IMR-90 (cell line): ENCODE measurements around the gene FOXN3. TPM values are rescaled to one million over a fixed set of nuclear protein-coding genes. Genes with fewer than 3 reads are reported as not detected.

ENCODE experiments used
- ATAC-seq: fragments of 200-7000 bp; cut with Tn5 transposase; 2 replicates; pipeline ENCODE4 v1.9.1; 2020; ENCODE audit warnings: low read depth, mild to moderate bottlenecking, moderate library complexity
- BruUV-seq: library from RNA; stranded (reverse); fragments of 400-500 nt; replicated peaks from 2 replicates; lab custom pipeline; 2021; lab: Mats Ljungman, UMichigan
- CTCF ChIA-PET: fragments of 300-600 bp; formaldehyde crosslinking; extraction: SDS; loops from one replicate; lab custom pipeline; 2021; ENCODE audit warnings: antibody characterized with exemption; lab: Yijun Ruan, JAX
- POLR2A ChIA-PET: fragments of 300-600 bp; sonication (Branson Sonifier 250); formaldehyde crosslinking; loops from one replicate; lab custom pipeline; 2022; ENCODE audit warnings: antibody characterized with exemption; ENCODE audit not compliant: unreplicated experiment; lab: Charles Lee
- DNase-seq: peaks from one replicate; pipeline ENCODE4 v3.0.0; 2013
- H2AFZ ChIP-seq: replicated peaks from 2 replicates; pipeline ENCODE3; 2013; ENCODE audit warnings: low read length, mild to moderate bottlenecking; ENCODE audit not compliant: poor library complexity
- H2AK5ac ChIP-seq: 2 replicates; pipeline ENCODE4 v1.6.1; 2013; ENCODE audit warnings: low read depth, low read length, inconsistent platforms
- H2AK9ac ChIP-seq: replicated peaks from 2 replicates; pipeline ENCODE3; 2013; ENCODE audit warnings: mild to moderate bottlenecking, low read depth, low read length, moderate library complexity; ENCODE audit not compliant: poor library complexity
- H2BK120ac ChIP-seq: 2 replicates; pipeline ENCODE4 v1.6.1; 2013; ENCODE audit warnings: low read depth, low read length, inconsistent platforms
- H2BK15ac ChIP-seq: 3 replicates; pipeline ENCODE4 v1.6.1; 2013; ENCODE audit warnings: low read depth, low read length, inconsistent platforms
- H2BK20ac ChIP-seq: 2 replicates; pipeline ENCODE4 v1.6.1; 2013; ENCODE audit warnings: low read depth, mild to moderate bottlenecking, inconsistent platforms, low read length, moderate library complexity
- H2BK5ac ChIP-seq: 2 replicates; pipeline ENCODE4 v1.6.1; 2013; ENCODE audit warnings: mild to moderate bottlenecking, low read depth, low read length, inconsistent platforms; ENCODE audit not compliant: poor library complexity, severe bottlenecking
- H3K14ac ChIP-seq: replicated peaks from 2 replicates; pipeline ENCODE4 v1.6.1; 2013; ENCODE audit warnings: low read depth, low read length, inconsistent platforms
- H3K18ac ChIP-seq: 2 replicates; pipeline ENCODE4 v1.6.1; 2013; ENCODE audit warnings: low read depth, low read length, control low read depth
- H3K23ac ChIP-seq: 2 replicates; pipeline ENCODE4 v1.6.1; 2013; ENCODE audit warnings: low read depth, low read length, inconsistent platforms
- H3K27ac ChIP-seq: 2 replicates; pipeline ENCODE4 v1.5.1; 2013; ENCODE audit warnings: mild to moderate bottlenecking, control low read depth, low read length; ENCODE audit not compliant: insufficient read depth
- H3K27me3 ChIP-seq: 2 replicates; pipeline ENCODE4 v1.6.1; 2013; ENCODE audit warnings: low read length; ENCODE audit not compliant: control insufficient read depth, insufficient read depth
- H3K36me3 ChIP-seq: 2 replicates; pipeline ENCODE4 v1.6.1; 2013; ENCODE audit warnings: low read length, mixed read lengths; ENCODE audit not compliant: control insufficient read depth, insufficient read depth
- H3K4ac ChIP-seq: 2 replicates; pipeline ENCODE4 v1.6.1; 2013; ENCODE audit warnings: low read depth, low read length, inconsistent platforms
- H3K4me1 ChIP-seq: 2 replicates; pipeline ENCODE4 v1.6.1; 2013; ENCODE audit warnings: low read length, mixed read lengths; ENCODE audit not compliant: control insufficient read depth, insufficient read depth
- H3K4me2 ChIP-seq: 2 replicates; pipeline ENCODE4 v1.6.1; 2013; ENCODE audit warnings: low read depth, mild to moderate bottlenecking, control low read depth, low read length, moderate library complexity
- H3K4me3 ChIP-seq: 2 replicates; pipeline ENCODE4 v1.5.1; 2013; ENCODE audit warnings: low read depth, mild to moderate bottlenecking, control low read depth, low read length, moderate library complexity; ENCODE audit not compliant: insufficient read depth
- H3K56ac ChIP-seq: 2 replicates; pipeline ENCODE4 v1.6.1; 2013; ENCODE audit warnings: low read length, inconsistent platforms; ENCODE audit not compliant: insufficient read depth; ENCODE audit errors: extremely low read depth
- H3K79me1 ChIP-seq, 2 experiments: 2 replicates each; pipeline ENCODE4 v1.6.1; 2013; ENCODE audit warnings: low read length in 2 of 2, inconsistent platforms in 1 of 2, low read depth in 1 of 2
- H3K9ac ChIP-seq: 2 replicates; pipeline ENCODE4 v1.6.1; 2013; ENCODE audit warnings: low read depth, low read length, control low read depth
- H3K9me1 ChIP-seq: 2 replicates; pipeline ENCODE4 v1.6.1; 2013; ENCODE audit warnings: low read length, inconsistent platforms; ENCODE audit not compliant: insufficient read depth
- H3K9me3 ChIP-seq: 2 replicates; pipeline ENCODE4 v1.6.1; 2013; ENCODE audit warnings: low read length; ENCODE audit not compliant: control insufficient read depth, insufficient read depth
- H4K20me1 ChIP-seq: 2 replicates; pipeline ENCODE4 v1.6.1; 2013; ENCODE audit warnings: low read length, inconsistent platforms; ENCODE audit not compliant: insufficient read depth
- H4K5ac ChIP-seq: 2 replicates; pipeline ENCODE4 v1.6.1; 2013; ENCODE audit warnings: mild to moderate bottlenecking, low read depth, low read length, control low read depth
- H4K8ac ChIP-seq, 2 experiments: 2 replicates each; pipeline ENCODE4 v1.6.1; 2013; ENCODE audit warnings: low read depth in 2 of 2, low read length in 2 of 2, control low read depth in 1 of 2, inconsistent platforms in 1 of 2
- H4K91ac ChIP-seq: 2 replicates; pipeline ENCODE4 v1.6.1; 2013; ENCODE audit warnings: low read depth, low read length, inconsistent platforms; ENCODE audit not compliant: insufficient read depth
- BHLHE40 ChIP-seq: fragments of 150-350 bp; IDR thresholded peaks from 2 replicates; pipeline ENCODE4 v1.6.1; 2016; ENCODE audit warnings: mild to moderate bottlenecking, low read depth, low read length
- ELK1 ChIP-seq: fragments of 150-350 bp; IDR thresholded peaks from 2 replicates; pipeline ENCODE4 v1.6.1; 2016; ENCODE audit warnings: low read depth, mild to moderate bottlenecking, low read length, moderate library complexity, borderline replicate concordance
- RAD21 ChIP-seq: IDR thresholded peaks from 2 replicates; pipeline ENCODE4 v1.6.1; 2012; ENCODE audit warnings: low read length, improper control_type of control experiment
- RCOR1 ChIP-seq: IDR thresholded peaks from 2 replicates; pipeline ENCODE4 v1.6.1; 2012; ENCODE audit warnings: mild to moderate bottlenecking, low read length, improper control_type of control experiment; ENCODE audit not compliant: insufficient replicate concordance
- WGBS, 2 experiments: methylation state at CpG; one replicate each; pipeline versions ENCODE4 v1.1.5 to v1.1.7; 2013; ENCODE audit warnings: missing lambda C conversion rate in 2 of 2; ENCODE audit not compliant: insufficient read length in 1 of 2; ENCODE audit errors: extremely low coverage in 2 of 2; 5-methylcytosine and 5-hydroxymethylcytosine counted together
- dilution Hi-C: fragments of 300-500 bp; cut with HindIII; formaldehyde crosslinking; loops from one replicate; pipeline ENCODE4 v1.14.3; 2018; ENCODE audit warnings: low sequenced_read_pairs; ENCODE audit not compliant: unreplicated experiment
- in situ Hi-C: fragments of 300-500 bp; cut with MboI; formaldehyde crosslinking; loops from 3 replicates; pipeline ENCODE4 v1.14.3; 2019; ENCODE audit warnings: low sequenced_read_pairs, inconsistent platforms, mixed read lengths
- intact Hi-C: fragments of 100-400 bp; cut with micrococcal nuclease; formaldehyde crosslinking; loops from 2 replicates; pipeline ENCODE4 v1.10.0; 2022
- polyA plus RNA-seq, 3 experiments: library from polyadenylated mRNA; depleted of rRNA; stranded (reverse); fragments of >200 nt; gene quantifications; 2 replicates each; pipeline ENCODE4 v1.2.3, GENCODE V29; 2012; ENCODE audit warnings: low replicate concordance in 1 of 3
- total RNA-seq: library from RNA; depleted of rRNA; stranded (reverse); fragments of >200 nt; gene quantifications from 2 replicates; pipeline ENCODE4 v1.2.3, GENCODE V29; 2012
- TF ChIP-seq, protein P1 (sequence below): conservative IDR thresholded peaks from 2 replicates; pipeline ENCODE4 v1.5.1; 2012; ENCODE audit warnings: mild to moderate bottlenecking, low read depth, low read length, improper control_type of control experiment

FOXN3 gene
- total and polyA plus RNA-seq, 2 of the 4 experiments (the other 2 are of a cell fraction): 22.6 to 33.7 TPM

- Histone ChIP-seq H3K4me2 (no peak overlapping the region), H3K14ac (no peak overlapping the region), H3K18ac (no peak overlapping the region), H4K20me1 (peaks cover 20% of the 10 kb centered on the region), H4K5ac (no peak overlapping the region), H3K4ac (no peak overlapping the region), H2AK5ac (no peak overlapping the region), H4K8ac (no peak overlapping the region), H3K4me1 (no peaks in the 10 kb centered on the region), H2BK15ac (no peak overlapping the region), H4K91ac (no peak overlapping the region), H3K4me3 (no peak overlapping the region), H3K56ac (no peak overlapping the region), H2BK120ac (no peak overlapping the region), H3K27me3 (no peaks in the 10 kb centered on the region), H2AK9ac (no peak overlapping the region), H3K23ac (no peak overlapping the region), H3K27ac (no peak overlapping the region), H3K9me1 (peaks cover 10% of the 10 kb centered on the region; the same call in 1 of the 2 replicates), H3K9ac (no peak overlapping the region), H2BK20ac (no peak overlapping the region), H2BK5ac (no peak overlapping the region), H3K36me3 (peaks cover 6% of the 10 kb centered on the region), H2AFZ (no peak overlapping the region), H3K79me1 (peaks cover 13 to 58% of the 10 kb centered on the region in 2 experiments), H3K9me3 (no peaks in the 10 kb centered on the region)
- TF ChIP-seq BHLHE40 (no peak), RCOR1 (no peak), RAD21 (no peak), ELK1 (no peak)
- TF ChIP-seq, protein P1, sequence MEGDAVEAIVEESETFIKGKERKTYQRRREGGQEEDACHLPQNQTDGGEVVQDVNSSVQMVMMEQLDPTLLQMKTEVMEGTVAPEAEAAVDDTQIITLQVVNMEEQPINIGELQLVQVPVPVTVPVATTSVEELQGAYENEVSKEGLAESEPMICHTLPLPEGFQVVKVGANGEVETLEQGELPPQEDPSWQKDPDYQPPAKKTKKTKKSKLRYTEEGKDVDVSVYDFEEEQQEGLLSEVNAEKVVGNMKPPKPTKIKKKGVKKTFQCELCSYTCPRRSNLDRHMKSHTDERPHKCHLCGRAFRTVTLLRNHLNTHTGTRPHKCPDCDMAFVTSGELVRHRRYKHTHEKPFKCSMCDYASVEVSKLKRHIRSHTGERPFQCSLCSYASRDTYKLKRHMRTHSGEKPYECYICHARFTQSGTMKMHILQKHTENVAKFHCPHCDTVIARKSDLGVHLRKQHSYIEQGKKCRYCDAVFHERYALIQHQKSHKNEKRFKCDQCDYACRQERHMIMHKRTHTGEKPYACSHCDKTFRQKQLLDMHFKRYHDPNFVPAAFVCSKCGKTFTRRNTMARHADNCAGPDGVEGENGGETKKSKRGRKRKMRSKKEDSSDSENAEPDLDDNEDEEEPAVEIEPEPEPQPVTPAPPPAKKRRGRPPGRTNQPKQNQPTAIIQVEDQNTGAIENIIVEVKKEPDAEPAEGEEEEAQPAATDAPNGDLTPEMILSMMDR: no peak
- CTCF ChIA-PET: no interaction called here
- POLR2A ChIA-PET: no interaction called here
- no TSS peak for BruUV-seq
- no peak for DNase-seq
- in situ Hi-C loops (no loop called here), intact Hi-C loops (no loop called here), dilution Hi-C loops (no loop called here)
- 100% methylated on average over 5 of the region's 17 CpGs; no CpG with 5 or more reads in 1 of the 2 experiments for WGBS, 2 experiments
- no peak for ATAC-seq
Measured at GRCh38 chr14:89206389-89207031, 210.5 kb downstream of the FOXN3 start.
